Measurements from ENCODE around the gene SEPTIN10.

GRCh38 chr2:109619032-109619615 lies 5.4 kb upstream of the SEPTIN10 start:
- TF ChIP-seq POLR2A (IDR thresholded peaks at IDR 0.05) (no peak), EP300 (IDR thresholded peaks at IDR 0.05; ENCODE audit: low read depth) (no peak)
